Thymus (tissue), 11 donors: ENCODE measurements around the gene GMNC. TPM values are rescaled to one million over a fixed set of nuclear protein-coding genes. Genes with fewer than 3 reads are reported as not detected.
A peak's percentile ranks its signal among the peaks of the same experiment; 100 is the strongest.
"Not testable (repeated sequence)": the region's sequence is repeated elsewhere in the genome, so short reads cannot be mapped to it uniquely, and the experiment has no call there.

Experiments used
- DNase-seq, 9 donors: peaks; one replicate each; pipeline ENCODE4 v3.0.0-alpha.2; 2013; ENCODE audit warnings: low spot score in 9 of 9, low read depth in 6 of 9, missing footprints in 1 of 9
- H3K27ac ChIP-seq, 2 donors: one replicate each; pipeline ENCODE4 v1.5.1; 2013; ENCODE audit warnings: control low read depth in 1 of 2, low read depth in 1 of 2, low read length in 1 of 2, mild to moderate bottlenecking in 1 of 2, moderate library complexity in 1 of 2
- H3K27me3 ChIP-seq, 2 donors: one replicate each; pipeline ENCODE4 v1.5.1; 2013; ENCODE audit warnings: low read length in 1 of 2; ENCODE audit not compliant: control insufficient read depth in 2 of 2, insufficient read depth in 1 of 2
- H3K36me3 ChIP-seq, 2 donors: one replicate each; pipeline ENCODE4 v1.5.1; 2013; ENCODE audit warnings: low read length in 1 of 2, mild to moderate bottlenecking in 1 of 2, moderate library complexity in 1 of 2; ENCODE audit not compliant: control insufficient read depth in 2 of 2, insufficient read depth in 2 of 2
- H3K4me1 ChIP-seq, 2 donors: one replicate each; pipeline ENCODE4 v1.5.1; 2013; ENCODE audit warnings: low read length in 2 of 2; ENCODE audit not compliant: control insufficient read depth in 2 of 2, insufficient read depth in 2 of 2
- H3K4me3 ChIP-seq, 2 donors: one replicate each; pipeline ENCODE4 v1.5.1; 2013; ENCODE audit warnings: low read length in 2 of 2, control low read depth in 1 of 2, mild to moderate bottlenecking in 1 of 2
- H3K9me3 ChIP-seq, 2 donors: one replicate each; pipeline ENCODE4 v1.5.1; 2013; ENCODE audit warnings: low read length in 1 of 2, mild to moderate bottlenecking in 1 of 2; ENCODE audit not compliant: control insufficient read depth in 2 of 2, insufficient read depth in 1 of 2
- WGBS: extraction: QIAGEN DNeasy Blood & Tissue Kit; methylation state at CpG from one replicate; pipeline ENCODE4 v1.1.7; 2013; 5-methylcytosine and 5-hydroxymethylcytosine counted together
- polyA plus RNA-seq: library from polyadenylated mRNA; stranded (reverse); fragments of 200-250 nt; gene quantifications from one replicate; pipeline ENCODE4 v1.2.3, GENCODE V29; 2013
- total RNA-seq: library from RNA; stranded (reverse); fragments of 120-200 nt; gene quantifications from one replicate; pipeline ENCODE4 v1.2.4, GENCODE V29; 2013
- donor health status: healthy.

Gene GMNC
- total and polyA plus RNA-seq, 2 donors, result 0.05 to 0.11 TPM

GRCh38 chr3:190883141-190883540, 20.6 kb upstream of the GMNC start:
- H3K4me1 ChIP-seq, result no peaks in the 10 kb centered on the region
- DNase-seq, result no peak
- H3K4me3 ChIP-seq, result no peak overlapping the region
- H3K27ac ChIP-seq, result no peak overlapping the region
- no peaks in the 10 kb centered on the region for H3K27me3 ChIP-seq
- no peaks in the 10 kb centered on the region for H3K36me3 ChIP-seq
- 87% methylated on average over 3 of the region's 3 CpGs for whole genome bisulfite sequencing
- no peaks in the 10 kb centered on the region for H3K9me3 ChIP-seq

GRCh38 chr3:190877925-190878324, 15.4 kb upstream of the GMNC start:
- Histone ChIP-seq H3K27me3 (no peaks in the 10 kb centered on the region), H3K4me3 (no peak overlapping the region), H3K36me3 (no peaks in the 10 kb centered on the region), H3K9me3 (no peaks in the 10 kb centered on the region), H3K4me1 (no peaks in the 10 kb centered on the region), H3K27ac (no peak overlapping the region)
- no peak for DNase-seq
- WGBS, result 92% methylated on average over 17 of the region's 17 CpGs

GRCh38 chr3:190876433-190876832, 13.9 kb upstream of the GMNC start:
- not testable (repeated sequence) for DNase-seq, H3K36me3 ChIP-seq, H3K27ac ChIP-seq, H3K4me3 ChIP-seq, H3K4me1 ChIP-seq, H3K27me3 ChIP-seq, H3K9me3 ChIP-seq
- 92% methylated on average over 7 of the region's 7 CpGs for WGBS

GRCh38 chr3:190875061-190875460, 12.6 kb upstream of the GMNC start:
- DNase-seq, H3K9me3 ChIP-seq, H3K4me1 ChIP-seq, H3K27ac ChIP-seq, H3K4me3 ChIP-seq, H3K36me3 ChIP-seq, H3K27me3 ChIP-seq: not testable (repeated sequence)
- 95% methylated on average over 9 of the region's 9 CpGs for WGBS

GRCh38 chr3:190870127-190870526, 7.6 kb upstream of the GMNC start:
- Histone ChIP-seq H3K4me3 (no peak overlapping the region), H3K36me3 (no peaks in the 10 kb centered on the region), H3K4me1 (no peaks in the 10 kb centered on the region), H3K27me3 (no peaks in the 10 kb centered on the region), H3K27ac (no peak overlapping the region), H3K9me3 (no peaks in the 10 kb centered on the region)
- WGBS, result 91% methylated on average over 3 of the region's 3 CpGs
- no peak for DNase-seq

- no peak for DNase-seq
- WGBS, result 90% methylated on average over 2 of the region's 2 CpGs
- Histone ChIP-seq H3K9me3 (no peaks in the 10 kb centered on the region), H3K27ac (no peak overlapping the region), H3K4me3 (no peak overlapping the region), H3K27me3 (peaks cover 14 to 28% of the 10 kb centered on the region in 2 donors), H3K4me1 (no peaks in the 10 kb centered on the region), H3K36me3 (no peaks in the 10 kb centered on the region)
These were observed 4.6 kb upstream of the GMNC start for GRCh38 chr3:190867071-190867470.

- no peak overlapping the region for H3K27ac ChIP-seq
- H3K27me3 ChIP-seq, result peaks cover 16 to 37% of the 10 kb centered on the region in 2 donors
- H3K4me3 ChIP-seq, result no peak overlapping the region
- WGBS, result 74% methylated on average over 7 of the region's 7 CpGs
- no peaks in the 10 kb centered on the region for H3K36me3 ChIP-seq
- H3K9me3 ChIP-seq, result no peaks in the 10 kb centered on the region
- no peak for DNase-seq
- H3K4me1 ChIP-seq, result no peaks in the 10 kb centered on the region
These were observed 3.3 kb upstream of the GMNC start for GRCh38 chr3:190865828-190866227.

GRCh38 chr3:190865419-190865818, 2.9 kb upstream of the GMNC start:
- 88% methylated on average over 2 of the region's 2 CpGs for WGBS

GRCh38 chr3:190864002-190864401, 1.5 kb upstream of the GMNC start:
- no peak overlapping the region for H3K4me3 ChIP-seq
- no peaks in the 10 kb centered on the region for H3K9me3 ChIP-seq
- DNase-seq, result no peak
- no peaks in the 10 kb centered on the region for H3K4me1 ChIP-seq
- no peaks in the 10 kb centered on the region for H3K36me3 ChIP-seq
- H3K27me3 ChIP-seq, result peaks cover 16 to 41% of the 10 kb centered on the region in 2 donors
- H3K27ac ChIP-seq, result no peak overlapping the region

More at GRCh38 chr3:190865419-190865818, 2.9 kb upstream of the GMNC start:
- no peak overlapping the region for H3K4me3 ChIP-seq
- H3K36me3 ChIP-seq, result no peaks in the 10 kb centered on the region
- peaks cover 16 to 40% of the 10 kb centered on the region in 2 donors for H3K27me3 ChIP-seq
- DNase-seq, result no peak
- H3K27ac ChIP-seq, result no peak overlapping the region
- H3K4me1 ChIP-seq, result no peaks in the 10 kb centered on the region
- no peaks in the 10 kb centered on the region for H3K9me3 ChIP-seq

GRCh38 chr3:190863119-190863465, 598 bp upstream of the GMNC start:
- peaks cover 16 to 41% of the 10 kb centered on the region in 2 donors for H3K27me3 ChIP-seq
- 16% methylated on average over 6 of the region's 6 CpGs for WGBS

More at GRCh38 chr3:190863119-190863465, 598 bp upstream of the GMNC start:
- Histone ChIP-seq H3K9me3 (no peaks in the 10 kb centered on the region), H3K36me3 (no peaks in the 10 kb centered on the region), H3K4me3 (peak overlapping the region in 1 of 2 donors; percentile 50), H3K4me1 (no peaks in the 10 kb centered on the region), H3K27ac (no peak overlapping the region)
- DNase-seq, result no peak
